Activated T-cell treated with anti-CD3 and anti-CD28 coated beads, Interleukin-2, amount 50 U/mL, for 24 hours (primary cell): ENCODE measurements around the gene QRICH2.
"Not testable (repeated sequence)": the region's sequence is repeated elsewhere in the genome, so short reads cannot be mapped to it uniquely, and the experiment has no call there.

Experiments used
- DNase-seq: peaks from one replicate; pipeline ENCODE4 v3.0.0-alpha.2; 2020
- H3K27ac Mint-ChIP-seq: 2 replicates; pipeline ENCODE4 v1.8.0; 2020; ENCODE audit warnings: mild to moderate bottlenecking, mixed read lengths
- H3K27me3 Mint-ChIP-seq: 2 replicates; pipeline ENCODE4 v1.8.0; 2020; ENCODE audit warnings: mixed read lengths
- H3K36me3 Mint-ChIP-seq: 2 replicates; pipeline ENCODE4 v1.8.0; 2020; ENCODE audit warnings: low read depth, mixed read lengths
- H3K4me1 Mint-ChIP-seq: 2 replicates; pipeline ENCODE4 v1.8.0; 2020; ENCODE audit warnings: low read depth, mixed read lengths
- H3K4me3 Mint-ChIP-seq: 2 replicates; pipeline ENCODE4 v1.8.0; 2020; ENCODE audit warnings: mild to moderate bottlenecking, moderate library complexity, mixed read lengths
- H3K9me3 Mint-ChIP-seq: 2 replicates; pipeline ENCODE4 v1.8.0; 2020; ENCODE audit warnings: mixed read lengths

QRICH2 gene

DNA sequence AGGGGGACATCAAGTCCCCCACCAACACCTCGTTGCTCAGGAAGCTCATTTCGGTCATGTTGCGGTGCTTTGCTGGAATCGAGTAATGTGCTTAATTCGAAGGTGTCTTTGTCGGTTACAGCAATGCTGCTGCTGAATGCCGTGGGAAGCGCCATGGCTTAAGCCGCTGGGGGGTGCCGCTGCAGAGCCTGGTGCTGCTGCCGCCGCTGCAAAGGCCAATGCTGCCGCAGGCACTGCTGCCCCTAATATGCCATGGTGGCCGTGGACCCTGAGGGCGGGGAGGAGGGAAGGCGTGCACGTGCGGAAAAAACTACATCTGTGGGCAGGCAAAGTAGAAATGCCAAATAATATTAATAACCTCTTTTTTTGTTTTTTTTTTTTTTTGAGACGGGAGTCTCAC lies 81.3 kb downstream of the QRICH2 start:
- not testable (repeated sequence) for DNase-seq, H3K9me3 Mint-ChIP-seq, H3K27me3 Mint-ChIP-seq, H3K4me3 Mint-ChIP-seq, H3K27ac Mint-ChIP-seq
- Mint-ChIP-seq H3K36me3 (peaks cover 25% of the 10 kb centered on the region), H3K4me1 (peaks cover 31% of the 10 kb centered on the region)

- H3K27ac Mint-ChIP-seq, H3K27me3 Mint-ChIP-seq, H3K4me3 Mint-ChIP-seq, H3K9me3 Mint-ChIP-seq, DNase-seq: not testable (repeated sequence)
- peaks cover 26% of the 10 kb centered on the region for H3K36me3 Mint-ChIP-seq
- H3K4me1 Mint-ChIP-seq = peaks cover 34% of the 10 kb centered on the region
Measured at GRCh38 chr17:76225373-76226086, 82.5 kb downstream of the QRICH2 start.
